B cell (primary cell): ENCODE data around the gene CELF4.

ENCODE experiments used
- CTCF ChIP-seq: fragments of 200-600 bp; IDR thresholded peaks from one replicate; pipeline ENCODE4 v1.8.0; 2022; ENCODE audit warnings: antibody characterized with exemption, mild to moderate bottlenecking
- EZH2 ChIP-seq: IDR thresholded peaks from 2 replicates; pipeline ENCODE4 v1.6.1; 2012; ENCODE audit warnings: borderline replicate concordance, low read depth, mild to moderate bottlenecking, moderate library complexity, low read length; ENCODE audit not compliant: insufficient read depth, poor library complexity, severe bottlenecking

GRCh38 chr18:37199741-37200140 lies 365.9 kb downstream of the CELF4 start:
- TF ChIP-seq CTCF (no peak), EZH2 (no peak)
